ENCODE measurements around the gene FAM3C.

DNA sequence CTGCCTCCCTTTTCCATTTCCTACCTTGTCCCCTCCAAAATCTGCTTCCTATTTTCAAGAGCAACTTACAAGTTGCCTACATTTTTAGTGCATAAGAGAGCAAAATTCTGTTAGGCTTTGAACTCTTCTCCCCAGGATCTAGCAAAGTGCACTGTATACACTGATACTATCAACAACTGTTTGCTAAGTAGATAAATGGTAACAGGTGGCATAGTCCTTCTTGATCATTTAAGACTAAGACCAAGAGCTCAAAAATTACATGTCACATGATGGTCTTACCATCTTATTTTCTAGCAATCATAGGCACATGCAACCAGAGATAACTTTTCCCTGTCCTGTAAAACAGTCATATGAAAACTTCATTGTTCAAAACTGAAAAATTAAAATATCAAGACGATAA is 16.2 kb downstream of the FAM3C start:
- TF ChIP-seq EZH2 (IDR thresholded peaks at IDR 0.05; ENCODE audit: insufficient read depth, poor library complexity, severe bottlenecking) (no peak), EZH2phosphoT487 (IDR thresholded peaks at IDR 0.05; ENCODE audit: insufficient read depth, low read depth) (no peak)
